ENCODE measurements around the gene FAHD1.
"Not testable (repeated sequence)": the region's sequence is repeated elsewhere in the genome, so short reads cannot be mapped to it uniquely, and the experiment has no call there.

The FAHD1 gene

DNA sequence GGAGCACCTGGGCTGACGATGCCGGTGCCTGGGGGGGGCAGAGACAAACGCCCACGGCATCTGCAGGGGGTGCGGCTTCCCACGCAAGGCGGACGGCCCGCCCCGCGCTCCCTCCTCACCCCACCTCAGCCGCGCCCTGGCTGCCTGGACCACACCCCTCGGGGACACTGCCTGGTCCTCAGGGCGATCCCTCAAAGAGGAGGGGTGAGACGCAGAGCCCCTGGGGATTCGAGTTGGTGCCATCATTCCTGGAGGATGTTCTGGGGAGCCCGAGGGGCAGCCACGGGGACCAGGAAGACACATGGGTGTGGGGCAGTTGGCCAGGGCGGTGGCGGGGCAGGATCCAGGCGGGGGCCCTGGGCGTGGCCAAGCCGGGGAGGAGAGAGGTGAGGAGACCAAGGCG, 37.4 kb upstream of the FAHD1 start:
- no peak for DNase-seq (ENCODE audit: low read depth)

- no peak for DNase-seq (ENCODE audit: low read depth)
Measured at GRCh38 chr16:1790261-1790610, 36.8 kb upstream of the FAHD1 start.

DNA sequence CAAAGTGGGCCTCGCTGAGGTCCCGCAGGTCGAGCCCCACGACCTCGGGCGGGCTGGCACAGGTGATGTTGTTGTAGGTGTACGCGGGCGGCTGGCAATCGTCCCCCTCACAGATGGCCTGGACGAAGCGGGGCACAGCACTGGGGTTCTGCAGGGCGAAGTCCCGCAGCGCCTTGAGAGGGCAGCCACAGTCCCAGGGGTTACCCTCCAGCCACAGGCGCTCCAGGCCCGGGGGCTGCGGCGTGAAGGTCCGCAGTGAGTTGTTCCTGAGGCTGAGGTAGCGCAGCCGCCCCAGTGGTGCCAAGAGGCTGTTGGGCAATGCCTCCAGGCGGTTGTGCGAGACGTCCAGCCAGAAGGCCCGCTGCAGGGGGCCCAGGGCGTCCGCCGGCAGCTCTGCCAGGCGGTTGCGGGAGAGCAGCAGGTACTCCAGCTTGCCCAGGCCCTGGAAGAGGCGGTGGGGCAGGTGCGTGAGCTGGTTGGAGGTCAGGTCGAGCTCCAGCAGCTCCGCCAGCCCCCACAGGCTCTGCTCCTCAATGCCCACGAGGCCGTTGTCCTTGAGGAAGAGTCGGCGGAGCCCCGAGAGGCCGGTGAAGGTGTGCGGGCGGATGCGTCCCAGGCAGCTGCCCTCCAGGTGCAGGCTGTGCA, 36.3 kb upstream of the FAHD1 start:
- no peak for DNase-seq (ENCODE audit: low read depth)

GRCh38 chr16:1791256-1791942, 35.6 kb upstream of the FAHD1 start:
- no peak for DNase-seq (ENCODE audit: low read depth)

DNA sequence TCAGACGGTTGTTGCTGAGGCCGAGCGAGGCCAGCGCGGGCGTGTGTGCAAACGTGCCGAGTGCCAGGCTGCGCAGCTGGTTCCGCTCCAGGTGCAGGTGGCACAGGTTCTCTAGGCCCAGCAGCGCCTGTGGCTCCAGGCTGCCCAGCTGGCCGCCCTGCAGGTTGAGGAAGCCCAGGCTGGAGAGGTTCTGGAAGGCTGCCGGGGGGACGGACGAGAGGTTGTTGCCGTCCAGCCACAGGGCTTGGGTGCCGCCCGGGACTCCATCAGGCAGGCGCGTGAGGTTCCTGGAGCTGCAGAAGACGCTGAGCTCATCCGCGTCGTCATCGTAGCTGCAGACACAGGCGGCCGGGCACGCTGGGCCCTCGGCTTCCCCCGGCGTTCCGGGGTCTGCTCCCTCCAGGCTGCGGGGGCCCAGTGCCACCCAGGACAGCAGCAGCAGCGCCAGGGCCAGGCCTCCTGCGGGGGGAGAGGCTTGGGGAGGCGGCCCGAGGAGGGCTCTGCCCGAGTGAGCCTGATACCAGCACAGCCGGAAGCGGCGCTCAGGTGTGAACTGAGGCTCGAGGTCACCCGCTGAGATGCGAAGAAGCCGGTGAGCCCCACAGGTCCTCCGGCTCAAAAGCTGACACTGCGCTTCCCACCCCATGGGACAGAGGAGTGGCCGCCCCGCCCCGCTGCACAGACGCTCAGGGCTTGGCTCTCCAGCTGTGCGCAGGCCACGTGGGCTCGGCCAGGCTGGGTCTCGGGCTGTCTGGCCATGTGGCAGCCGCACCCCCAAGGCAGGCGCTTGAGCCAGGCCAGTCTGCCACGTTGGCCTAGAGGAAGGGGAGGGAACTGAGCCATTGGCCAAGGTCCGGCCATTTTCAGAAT, 34.8 kb upstream of the FAHD1 start:
- DNase-seq (ENCODE audit: low read depth), result no peak

DNA sequence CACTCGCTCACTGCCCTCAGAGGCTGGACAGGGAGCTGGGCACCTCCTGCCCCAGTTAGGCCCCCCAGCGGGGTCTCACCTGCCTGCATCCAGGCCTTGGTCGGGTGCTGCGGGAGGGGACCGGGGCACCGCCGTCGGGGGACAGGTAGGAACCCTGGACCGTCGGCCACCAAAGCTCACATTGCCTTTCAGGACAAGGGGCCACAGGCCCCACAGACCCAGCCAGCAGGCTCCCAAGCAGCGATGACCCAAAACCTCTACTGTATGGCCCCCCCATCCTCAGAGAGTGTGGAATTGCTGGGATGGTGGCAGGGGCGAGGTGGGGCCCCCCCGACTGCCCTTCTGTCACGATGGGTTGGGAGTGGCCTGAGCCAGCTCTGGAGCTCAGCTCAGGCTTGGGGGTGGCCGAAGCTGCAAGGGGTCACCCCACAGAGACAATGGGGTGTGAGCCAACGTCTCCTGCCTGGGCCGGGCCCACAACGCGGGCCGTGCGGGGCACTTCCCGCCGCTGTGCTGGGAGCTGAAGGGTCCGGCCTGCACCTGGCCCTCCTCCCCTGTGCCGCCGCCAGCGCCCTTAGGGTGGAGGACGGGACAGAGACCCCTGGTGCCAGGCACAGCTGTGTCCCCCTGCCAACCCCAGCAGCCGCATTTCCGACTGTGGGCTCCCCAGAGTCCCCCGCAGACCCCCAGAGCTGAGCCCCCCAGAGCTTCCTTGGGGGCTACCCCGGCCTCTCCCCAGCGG, 34.0 kb upstream of the FAHD1 start:
- DNase-seq (ENCODE audit: low read depth), result no peak

GRCh38 chr16:1793578-1794220, 33.3 kb upstream of the FAHD1 start, which contains the start of gene IGFALS:
IGFALS (minus strand) TSS chr16:1793705; CDS start chr16:1793652, 53 bp downstream.
- no peak for DNase-seq (ENCODE audit: low read depth)

DNA sequence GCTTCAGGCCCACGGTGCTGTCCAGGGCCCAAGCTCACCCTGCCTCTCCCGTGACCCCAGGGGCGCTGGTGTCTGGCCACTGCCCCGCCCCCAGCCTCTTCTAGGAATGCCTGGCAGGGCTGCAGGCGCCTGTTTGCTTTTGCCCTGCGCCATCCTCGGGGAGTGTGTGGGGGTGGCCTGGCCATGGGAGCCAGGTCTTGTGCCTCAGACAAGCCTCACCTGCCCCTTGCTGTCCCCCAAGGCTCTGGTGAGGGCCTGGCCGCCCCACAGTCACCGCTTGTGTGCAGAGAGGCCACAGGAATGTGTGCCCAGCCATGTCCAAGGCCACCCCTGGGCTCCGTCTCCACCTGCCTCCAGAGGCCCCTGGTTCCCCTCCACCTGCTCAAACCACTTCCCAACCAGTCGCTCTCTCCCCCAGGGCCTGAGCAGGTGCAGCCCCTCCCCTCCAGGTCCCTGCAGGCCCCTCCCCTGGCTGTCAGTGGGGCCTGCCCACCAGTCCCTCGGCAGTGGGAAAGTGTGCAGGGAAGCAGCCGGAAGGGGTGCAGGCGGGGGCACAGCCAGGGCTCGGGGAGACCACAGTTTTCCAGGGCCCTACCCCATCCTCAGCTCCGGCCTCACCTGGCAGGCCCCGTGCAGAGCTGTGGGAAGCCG, 32.7 kb upstream of the FAHD1 start:
- no peak for DNase-seq (ENCODE audit: low read depth)

GRCh38 chr16:1794908-1795666, 31.9 kb upstream of the FAHD1 start:
- no peak for DNase-seq (ENCODE audit: low read depth)

- not testable (repeated sequence) for DNase-seq (ENCODE audit: low read depth)
Measured at GRCh38 chr16:1799263-1799662, 27.7 kb upstream of the FAHD1 start.

- DNase-seq (ENCODE audit: low read depth), result no peak
Measured at GRCh38 chr16:1800701-1801100, 26.3 kb upstream of the FAHD1 start.

DNA sequence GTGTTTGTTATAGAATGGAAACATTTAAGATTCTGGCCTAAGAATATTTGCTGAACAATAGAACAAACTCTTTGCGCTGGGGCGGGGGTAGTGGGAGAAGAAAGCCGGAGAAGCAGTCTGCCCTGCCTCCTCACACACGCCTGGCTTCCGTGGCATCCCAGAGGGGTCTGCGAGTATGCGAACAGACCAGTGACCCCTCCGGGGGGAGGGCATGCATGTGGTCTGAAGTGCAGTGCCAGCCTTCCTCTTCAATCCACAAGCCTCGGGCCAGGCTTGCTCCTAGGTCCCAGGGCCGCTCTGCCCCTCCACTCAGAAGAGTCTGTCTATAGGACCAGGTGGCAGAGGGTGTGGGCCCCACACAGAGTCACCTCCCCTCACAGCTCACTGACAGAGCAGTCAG, 19.4 kb upstream of the FAHD1 start:
- no peak for DNase-seq (ENCODE audit: low read depth)

GRCh38 chr16:1808691-1809090, 18.3 kb upstream of the FAHD1 start:
- DNase-seq (ENCODE audit: low read depth), result no peak

- no peak for DNase-seq (ENCODE audit: low read depth)
Measured at GRCh38 chr16:1809281-1809801, 17.7 kb upstream of the FAHD1 start.

GRCh38 chr16:1810106-1810505, 16.9 kb upstream of the FAHD1 start:
- DNase-seq (ENCODE audit: low read depth), result no peak

GRCh38 chr16:1810536-1810935, 16.5 kb upstream of the FAHD1 start:
- no peak for DNase-seq (ENCODE audit: low read depth)

DNA sequence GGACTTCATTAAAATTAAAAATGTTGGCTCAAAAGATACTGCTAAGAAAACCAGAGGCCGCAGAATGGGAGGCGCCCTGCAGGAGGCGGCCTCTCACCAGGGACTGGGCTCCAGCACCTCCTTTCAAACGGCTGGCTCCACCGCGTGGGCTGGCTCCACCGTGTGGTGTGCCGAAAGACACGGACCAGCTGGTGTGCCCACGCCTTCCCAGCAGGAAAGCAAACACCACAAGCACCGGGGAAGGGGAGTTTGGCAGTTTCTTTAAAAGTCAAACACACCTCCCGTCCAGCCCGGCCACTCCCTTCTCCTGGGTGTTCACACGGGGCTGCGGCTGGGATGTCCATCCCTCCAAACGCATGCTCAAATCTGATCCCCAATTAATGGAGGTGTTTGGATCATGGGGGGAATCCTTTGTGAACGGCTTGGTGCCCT, 14.3 kb upstream of the FAHD1 start:
- DNase-seq (ENCODE audit: low read depth), result no peak

DNA sequence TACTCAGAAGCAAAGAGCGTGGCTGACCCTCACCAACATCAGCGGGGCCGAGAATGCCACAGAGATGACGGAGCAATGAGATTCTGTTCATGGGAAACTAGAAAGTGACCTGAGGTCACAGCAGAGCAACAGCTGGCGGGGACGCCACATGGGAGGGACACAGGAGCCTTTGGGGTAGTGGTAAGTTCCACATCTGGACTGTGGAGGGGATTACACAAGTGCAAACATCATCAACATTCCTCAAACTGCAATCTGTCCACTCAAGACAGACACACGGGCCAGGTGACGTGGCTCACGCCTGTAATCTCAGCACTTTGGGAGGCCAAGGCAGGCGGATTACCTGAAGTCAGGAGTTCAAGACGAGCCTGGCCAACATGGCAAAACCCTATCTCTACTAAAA, 11.5 kb upstream of the FAHD1 start:
- no peak for DNase-seq (ENCODE audit: low read depth)

DNA sequence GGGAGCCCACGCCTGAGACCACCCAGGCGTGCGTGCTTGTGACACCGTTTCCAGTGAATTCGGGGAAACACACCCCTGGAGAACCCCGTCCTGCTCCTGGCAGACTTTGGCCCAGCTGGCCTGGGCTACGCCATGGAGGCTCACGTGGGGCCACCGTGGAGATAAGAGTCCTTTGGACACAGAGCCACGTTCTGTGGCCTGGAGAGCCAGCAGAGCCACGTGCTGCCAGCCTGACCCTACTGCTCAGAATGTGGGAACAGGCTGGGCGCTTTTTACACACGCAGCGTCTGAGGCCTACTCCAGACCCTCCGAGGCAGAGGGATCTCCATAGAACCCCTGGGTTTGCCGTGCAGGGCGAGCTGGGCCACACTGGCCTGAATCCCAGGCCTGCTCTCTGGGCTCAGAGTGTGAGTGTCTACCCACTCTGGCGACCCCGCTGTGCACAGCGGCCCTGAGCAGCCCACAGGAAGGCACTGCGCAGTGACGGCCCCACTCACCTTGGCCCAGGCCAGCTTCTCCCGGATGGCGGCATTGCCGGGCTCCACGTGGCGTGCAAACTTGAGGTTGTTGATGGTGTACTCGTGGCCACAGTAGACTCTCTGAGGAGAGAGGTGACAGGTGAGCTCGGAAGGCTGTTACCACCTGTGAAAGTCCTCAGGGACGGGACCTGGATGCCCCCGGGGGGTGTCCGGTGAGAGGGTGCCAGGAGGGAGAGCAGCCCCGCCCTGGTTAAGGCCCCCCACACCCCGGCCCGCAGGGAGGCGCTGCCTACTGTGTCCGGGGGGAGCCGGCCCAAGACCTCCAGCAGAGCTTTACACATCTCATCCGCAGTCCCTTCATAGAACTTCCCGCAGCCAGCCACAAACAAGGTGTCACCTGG, 10.4 kb upstream of the FAHD1 start:
- no peak for DNase-seq (ENCODE audit: low read depth)
